AG09309 (cell line): ENCODE results near the gene RBM41.
"Not testable (repeated sequence)": the region's sequence is repeated elsewhere in the genome, so short reads cannot be mapped to it uniquely, and the experiment has no call there.

ENCODE experiments used
- DNase-seq: peaks from one replicate; pipeline ENCODE4 v3.0.0-alpha.2; 2010; ENCODE audit warnings: low read depth
- H3K4me3 ChIP-seq: 2 replicates; pipeline ENCODE4 v1.5.1; 2011; ENCODE audit warnings: mild to moderate bottlenecking, low read depth, low read length, moderate library complexity; ENCODE audit not compliant: control insufficient read depth
- CTCF ChIP-seq: IDR thresholded peaks from 2 replicates; pipeline ENCODE4 v1.5.1; 2011; ENCODE audit warnings: mild to moderate bottlenecking, low read depth, low read length, inconsistent platforms; ENCODE audit not compliant: insufficient read depth, control insufficient read depth; ENCODE audit errors: missing control alignments

RBM41 gene

GRCh38 chrX:107107459-107107858 lies 11.2 kb downstream of the RBM41 start:
- H3K4me3 ChIP-seq: no peak overlapping the region
- no peak for DNase-seq
- no peak for TF ChIP-seq CTCF

GRCh38 chrX:107102980-107103379 lies 15.6 kb downstream of the RBM41 start:
- DNase-seq: no peak
- H3K4me3 ChIP-seq: no peak overlapping the region
- TF ChIP-seq CTCF: peak; percentile 17

DNA sequence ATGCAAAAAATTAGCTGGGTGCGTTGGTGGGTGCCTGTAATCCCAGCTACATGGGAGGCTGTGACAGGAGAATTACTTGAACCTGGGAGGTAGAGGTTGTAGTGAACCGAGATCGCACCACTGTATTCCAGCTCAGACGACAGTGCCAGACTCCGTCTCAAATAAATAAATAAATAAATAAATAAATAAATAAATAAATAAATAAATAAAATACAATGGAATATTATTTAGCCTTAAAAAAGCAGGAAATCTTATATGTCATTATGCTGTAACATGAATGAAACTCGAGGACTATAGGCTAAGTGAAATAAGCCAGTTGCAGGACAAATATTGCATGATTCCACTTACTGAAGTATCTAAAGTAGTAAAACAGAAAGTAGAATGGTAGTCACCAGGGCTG lies 42.5 kb downstream of the RBM41 start:
- no peak for DNase-seq
- no peak overlapping the region for H3K4me3 ChIP-seq
- TF ChIP-seq CTCF: no peak

GRCh38 chrX:107057731-107058130 lies 60.9 kb downstream of the RBM41 start:
- not testable (repeated sequence) for H3K4me3 ChIP-seq, DNase-seq

- no peak overlapping the region for H3K4me3 ChIP-seq
- no peak for TF ChIP-seq CTCF
- no peak for DNase-seq
Measured at GRCh38 chrX:107054978-107055377, 63.6 kb downstream of the RBM41 start.

GRCh38 chrX:107050195-107050709 lies 68.4 kb downstream of the RBM41 start:
- no peak for DNase-seq
- H3K4me3 ChIP-seq: no peak overlapping the region
- TF ChIP-seq CTCF: no peak

- TF ChIP-seq CTCF: no peak
- no peak overlapping the region for H3K4me3 ChIP-seq
- DNase-seq: no peak
Measured at GRCh38 chrX:107047622-107048021, 71.0 kb downstream of the RBM41 start.

- no peak for TF ChIP-seq CTCF
- H3K4me3 ChIP-seq: no peak overlapping the region
- DNase-seq: no peak
Measured at GRCh38 chrX:107029752-107030151, 88.9 kb downstream of the RBM41 start.
